Aorta (tissue), 5 donors: ENCODE measurements around the gene ASPHD1. TPM values are rescaled to one million over a fixed set of nuclear protein-coding genes. Genes with fewer than 3 reads are reported as not detected.

Source experiments
- ATAC-seq: fragments of 200-7000 bp; cut with Tn5 transposase; one replicate; pipeline ENCODE4 v1.9.1; 2022; ENCODE audit warnings: moderate library complexity; ENCODE audit not compliant: low FRiP score
- DNase-seq, 2 donors: peaks; one replicate each; pipeline ENCODE4 v3.0.0-alpha.2; 2020
- H3K27ac ChIP-seq, 2 donors: one replicate each; pipeline ENCODE4 v1.5.1; 2013; ENCODE audit warnings: low read length in 2 of 2, mild to moderate bottlenecking in 2 of 2, moderate library complexity in 2 of 2, control low read depth in 1 of 2, inconsistent platforms in 1 of 2, low read depth in 1 of 2
- H3K27me3 ChIP-seq, 2 donors: one replicate each; pipeline ENCODE4 v1.6.1; 2013; ENCODE audit warnings: control low read depth in 1 of 2, low read length in 1 of 2, mild to moderate bottlenecking in 1 of 2, moderate library complexity in 1 of 2; ENCODE audit not compliant: insufficient read depth in 2 of 2, control insufficient read depth in 1 of 2
- H3K36me3 ChIP-seq, 2 donors: one replicate each; pipeline ENCODE4 v1.6.1; 2013; ENCODE audit warnings: control low read depth in 1 of 2, low read length in 1 of 2, mild to moderate bottlenecking in 1 of 2; ENCODE audit not compliant: insufficient read depth in 2 of 2, control insufficient read depth in 1 of 2
- H3K4me1 ChIP-seq, 2 donors: one replicate each; pipeline ENCODE4 v1.6.1; 2013; ENCODE audit warnings: low read length in 2 of 2, control low read depth in 1 of 2, mild to moderate bottlenecking in 1 of 2, moderate library complexity in 1 of 2; ENCODE audit not compliant: insufficient read depth in 2 of 2, control insufficient read depth in 1 of 2
- H3K4me3 ChIP-seq, 2 donors: one replicate each; pipeline ENCODE4 v1.5.1; 2013; ENCODE audit warnings: low read length in 2 of 2, control low read depth in 1 of 2, mild to moderate bottlenecking in 1 of 2
- H3K9me3 ChIP-seq: one replicate; pipeline ENCODE4 v1.6.1; 2013; ENCODE audit warnings: mild to moderate bottlenecking, low read length; ENCODE audit not compliant: control insufficient read depth
- WGBS, 2 donors: extraction: QIAGEN DNeasy Blood & Tissue Kit; methylation state at CpG; one replicate each; pipeline ENCODE4 v1.1.7; 2013; 5-methylcytosine and 5-hydroxymethylcytosine counted together
- intact Hi-C, 2 donors: fragments of 100-400 bp; cut with DNase I; formaldehyde crosslinking; loops; one replicate each; pipeline versions ENCODE4 v1.14.2 to v1.15.0; 2022
- long read RNA-seq, 2 donors: library from polyadenylated mRNA; unstranded; transcript quantifications; one replicate each; pipeline ENCODE4 v2.0.0, GENCODE V29; 2020 to 2021
- polyA plus RNA-seq, 2 donors: library from polyadenylated mRNA; stranded (reverse); fragments of 200-250 nt; gene quantifications; one replicate each; pipeline ENCODE4 v1.2.3, GENCODE V29; 2013
- total RNA-seq, 2 donors: library from RNA; stranded (reverse); fragmentation: NEBNext Ultra II Directional; extraction: Animal tissue kit (Norgen Biotek cat#: 25700); gene quantifications; one replicate each; pipeline ENCODE4 v1.2.1, GENCODE V29; 2021
- donor health status: healthy with polysubstance abuse.
- donor health status: Bipolar disorder and iron deficiency.
- donor health status: DM: no; HTN: no; CAD: no.
- donor health status: DM: no; HTN: no; CAD: no.
- donor health status: DM: yes; HTN: yes; CAD: no.

Gene ASPHD1, protein sequence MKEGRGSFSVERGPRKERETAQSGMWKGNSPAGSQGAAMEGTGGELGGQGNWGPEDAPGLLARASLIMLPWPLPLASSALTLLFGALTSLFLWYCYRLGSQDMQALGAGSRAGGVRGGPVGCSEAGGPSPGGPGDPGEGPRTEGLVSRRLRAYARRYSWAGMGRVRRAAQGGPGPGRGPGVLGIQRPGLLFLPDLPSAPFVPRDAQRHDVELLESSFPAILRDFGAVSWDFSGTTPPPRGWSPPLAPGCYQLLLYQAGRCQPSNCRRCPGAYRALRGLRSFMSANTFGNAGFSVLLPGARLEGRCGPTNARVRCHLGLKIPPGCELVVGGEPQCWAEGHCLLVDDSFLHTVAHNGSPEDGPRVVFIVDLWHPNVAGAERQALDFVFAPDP
- total RNA-seq (under 1 TPM; 0.39 to 0.48 TPM), polyA plus RNA-seq (under 1 TPM in 1 of 2 donors, not detected in 1; 0.46 TPM)
- long read RNA-seq, donor 1, partial matches to known transcripts, result 0 of 4 reads
- long read RNA-seq, donor 1, other reads (novel, unspliced or antisense), result 3 of 4 reads
- long read RNA-seq, donor 2, partial matches to known transcripts, result 0 of 4 reads
- long read RNA-seq, donor 2, other reads (novel, unspliced or antisense), result 4 of 4 reads

DNA sequence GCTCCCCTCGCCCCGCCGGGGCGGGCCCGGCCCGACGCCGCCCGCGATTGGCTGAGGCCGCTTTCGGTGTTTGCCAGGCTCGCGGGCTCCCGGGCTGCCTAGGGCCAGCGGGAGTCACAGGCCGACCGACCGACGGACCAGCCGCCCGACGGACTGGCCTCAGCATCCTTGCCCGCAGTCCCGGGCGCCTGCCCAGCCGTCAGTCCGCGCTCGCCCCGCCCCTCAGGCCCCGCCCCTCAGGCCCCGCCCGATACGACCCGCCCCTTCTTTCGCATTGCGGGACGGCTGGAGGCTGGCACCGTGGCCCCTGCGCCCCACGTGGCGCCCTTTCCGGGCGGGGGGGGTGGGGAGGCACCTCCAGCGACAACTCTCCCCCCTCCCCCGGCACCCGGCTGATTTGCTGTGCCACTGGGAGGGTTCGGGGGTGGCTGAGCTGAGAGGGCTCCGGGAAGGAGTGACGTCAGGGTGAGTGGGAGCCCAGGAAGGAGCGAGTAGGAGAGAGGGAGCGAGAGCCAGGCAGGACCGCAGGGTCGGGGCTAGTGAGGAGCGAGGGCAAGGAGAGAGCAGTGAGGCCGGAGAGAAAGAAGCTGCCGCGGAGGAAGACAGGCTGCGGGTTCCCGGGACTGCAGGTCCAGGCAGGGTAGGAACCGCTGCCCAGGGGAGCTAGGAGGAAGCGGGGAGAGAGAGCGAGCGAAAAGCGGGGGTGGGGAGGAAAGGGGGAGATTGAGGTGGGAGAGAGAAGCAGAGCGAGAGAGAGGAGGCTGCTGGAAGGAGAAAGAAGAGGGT is at the start of gene ASPHD1:
ASPHD1 (plus strand) TSS at position 387 of the 786 bp plus-strand sequence. CDS start 484 bp downstream, outside the sequence.
- WGBS, 2 donors, result 0 to 1% methylated on average over 37 to 67 of the region's 67 CpGs
- Histone ChIP-seq H3K9me3 (no peaks in the 10 kb centered on the region), H3K27ac (no peak within 1 kb of the TSS), H3K4me1 (no peaks in the 10 kb centered on the region), H3K4me3 (peak within 1 kb of the TSS; percentile 6 to 72), H3K27me3 (no peaks in the 10 kb centered on the region), H3K36me3 (no peaks in the 10 kb centered on the region)
- peak; percentile 87 for ATAC-seq
- intact Hi-C loops, result no loop called here
- peak; percentile 78 to 88 for DNase-seq

DNA sequence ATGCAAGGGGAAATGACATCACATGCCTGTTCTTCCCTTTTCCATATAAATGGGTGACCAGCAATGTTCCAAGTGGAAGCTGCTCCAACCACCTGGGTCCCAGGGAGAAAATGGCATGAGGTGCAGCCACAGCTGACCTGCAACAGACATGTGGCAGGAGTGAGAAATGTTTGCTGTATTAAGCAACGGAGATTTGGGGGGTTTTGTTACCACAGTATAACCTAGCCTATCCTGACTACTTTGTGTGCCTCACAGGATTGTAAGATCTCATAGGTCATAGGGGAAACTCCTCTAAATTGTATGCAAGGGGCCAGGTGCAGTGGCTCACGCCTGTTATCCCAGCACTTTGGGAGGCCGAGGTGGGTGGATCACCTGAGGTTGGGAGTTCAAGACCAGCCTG is 49.3 kb upstream of the ASPHD1 start:
- Histone ChIP-seq H3K27ac (no peak overlapping the region), H3K4me3 (no peak overlapping the region), H3K9me3 (no peaks in the 10 kb centered on the region), H3K4me1 (no peaks in the 10 kb centered on the region), H3K27me3 (no peaks in the 10 kb centered on the region), H3K36me3 (peaks cover 2 to 5% of the 10 kb centered on the region in 2 donors)
- WGBS, 2 donors, result 88% methylated on average over 3 of the region's 3 CpGs
- DNase-seq (no peak), ATAC-seq (no peak)
- intact Hi-C loops, result no loop called here

DNA sequence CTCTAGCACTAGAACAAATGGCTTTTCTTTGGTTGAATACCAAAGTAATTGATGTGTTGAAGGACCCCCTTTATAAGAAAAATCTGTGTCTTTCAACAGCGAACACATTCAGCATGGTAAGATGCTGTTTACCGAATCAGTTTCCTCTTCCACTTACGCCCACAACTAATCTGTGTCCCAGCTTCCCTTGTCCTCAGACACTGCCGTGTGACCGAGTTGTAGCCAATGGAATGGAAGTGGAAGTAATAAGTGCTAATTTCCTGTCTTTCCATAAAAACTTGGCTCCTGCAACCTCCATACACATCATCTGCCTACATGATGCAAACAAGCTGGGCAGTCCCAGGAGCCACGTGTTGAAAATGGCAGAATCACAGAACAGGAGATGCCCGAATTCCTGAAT is 47.6 kb upstream of the ASPHD1 start:
- ATAC-seq, result no peak
- WGBS, 2 donors, result 83 to 84% methylated on average over 7 of the region's 7 CpGs
- intact Hi-C loops, result no loop called here
- no peak overlapping the region for H3K4me3 ChIP-seq
- H3K9me3 ChIP-seq, result no peaks in the 10 kb centered on the region
- H3K27ac ChIP-seq, result no peak overlapping the region
- DNase-seq, result no peak
- no peaks in the 10 kb centered on the region for H3K4me1 ChIP-seq
- H3K27me3 ChIP-seq, result no peaks in the 10 kb centered on the region
- H3K36me3 ChIP-seq, result no peaks in the 10 kb centered on the region

DNA sequence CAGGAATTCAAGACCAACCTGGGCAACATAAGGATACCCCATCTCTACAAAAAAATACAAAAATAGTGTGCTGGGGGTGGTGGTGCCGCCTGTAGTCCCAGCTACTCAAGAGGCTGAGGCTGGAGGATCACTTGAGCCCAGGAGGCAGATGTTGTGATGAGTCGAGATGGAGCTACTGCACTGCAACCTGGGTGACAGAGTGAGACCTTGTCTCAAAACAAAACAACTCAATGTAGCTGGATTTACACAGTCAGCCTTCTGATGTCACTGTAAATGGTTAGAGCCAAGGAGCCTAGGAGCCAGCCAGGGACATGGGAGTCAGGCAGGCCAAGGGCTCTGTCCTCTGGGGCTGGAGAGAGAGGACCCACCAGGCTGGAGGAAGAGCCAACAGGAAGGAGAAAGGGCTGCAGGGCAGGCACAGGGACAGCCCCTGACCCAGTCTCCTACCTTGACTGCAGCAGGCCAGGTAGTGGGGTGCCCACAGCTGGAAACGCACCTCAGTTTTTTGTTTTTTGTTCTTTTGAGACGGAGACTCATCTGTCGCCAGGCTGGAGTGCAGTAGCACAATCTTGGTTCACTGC is 45.7 kb upstream of the ASPHD1 start:
- ATAC-seq (no peak), DNase-seq (no peak)
- Histone ChIP-seq H3K4me3 (no peak overlapping the region), H3K27ac (no peak overlapping the region), H3K36me3 (no peaks in the 10 kb centered on the region), H3K27me3 (no peaks in the 10 kb centered on the region), H3K4me1 (peaks cover 0 to 2% of the 10 kb centered on the region in 2 donors), H3K9me3 (no peaks in the 10 kb centered on the region)
- intact Hi-C loops, result no loop called here
- 81 to 86% methylated on average over 5 of the region's 5 CpGs for WGBS, 2 donors

DNA sequence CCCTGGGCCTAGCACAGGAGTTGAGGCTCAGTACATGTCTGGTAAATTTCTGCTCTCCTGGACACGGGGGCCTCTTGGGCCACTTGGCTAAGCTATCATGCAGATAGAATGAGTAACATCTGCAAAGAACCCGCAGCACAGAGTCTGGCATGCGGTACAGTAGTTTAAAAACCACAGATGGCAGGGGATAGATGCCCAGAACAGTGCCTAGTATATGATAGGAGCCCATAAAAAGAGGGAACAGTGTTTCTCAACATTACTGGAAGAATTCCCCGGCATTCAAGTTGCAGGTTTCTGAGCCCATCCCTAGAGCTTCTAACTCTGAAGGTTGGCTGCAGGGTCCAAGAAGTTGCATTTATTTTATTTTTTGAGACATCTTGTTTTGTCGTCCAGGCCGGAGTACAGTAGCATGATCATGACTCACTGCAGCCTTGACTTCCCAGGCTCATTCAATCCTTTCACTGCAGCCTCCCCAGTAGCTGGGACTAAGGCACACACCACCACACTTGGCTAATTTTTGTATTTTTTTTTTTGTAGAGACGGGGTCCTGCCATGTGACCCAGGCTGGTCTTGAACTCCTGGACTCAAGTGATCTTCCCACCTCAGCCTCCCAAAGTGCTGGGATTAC is 43.0 kb upstream of the ASPHD1 start:
- no peaks in the 10 kb centered on the region for H3K27me3 ChIP-seq
- no peak for ATAC-seq
- no peak for DNase-seq
- no peaks in the 10 kb centered on the region for H3K36me3 ChIP-seq
- no peaks in the 10 kb centered on the region for H3K9me3 ChIP-seq
- intact Hi-C loops, result no loop called here
- no peak overlapping the region for H3K4me3 ChIP-seq
- H3K27ac ChIP-seq, result no peak overlapping the region
- 71 to 76% methylated on average over 7 of the region's 7 CpGs for WGBS, 2 donors
- H3K4me1 ChIP-seq, result peaks cover 0 to 2% of the 10 kb centered on the region in 2 donors

DNA sequence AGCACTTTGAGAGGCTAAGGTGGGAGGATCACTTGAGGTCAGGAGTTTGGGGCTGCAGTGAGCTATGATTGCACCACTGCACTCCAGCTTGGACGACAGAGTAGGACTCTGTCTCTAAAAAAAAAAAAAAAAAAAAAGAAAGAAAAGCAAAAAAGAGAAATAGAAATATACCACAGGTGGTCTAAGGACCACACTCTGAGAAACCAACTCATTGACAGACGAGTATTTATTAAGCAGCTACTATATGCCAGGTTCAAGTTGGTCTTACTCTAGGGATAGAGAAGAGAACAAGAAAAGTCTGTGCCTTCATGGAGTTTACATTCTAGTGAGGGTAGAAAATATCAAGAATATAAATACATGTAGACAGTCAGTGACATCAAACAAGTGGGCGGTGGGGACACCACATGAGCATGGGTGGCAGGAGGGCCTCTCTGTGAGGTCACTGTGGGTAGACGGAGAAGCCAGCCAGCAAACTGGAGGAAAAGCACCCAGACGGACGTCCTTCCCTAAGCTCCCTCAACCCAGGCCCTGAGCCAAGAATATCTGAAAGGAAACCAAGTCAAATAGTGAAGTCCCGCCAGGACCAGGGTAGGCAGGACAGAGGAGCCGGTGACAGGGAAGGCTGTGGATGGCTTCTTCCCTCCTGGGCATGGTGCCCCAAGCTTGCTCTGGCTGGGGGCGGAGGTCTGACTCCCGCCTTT is 42.0 kb upstream of the ASPHD1 start:
- no peaks in the 10 kb centered on the region for H3K9me3 ChIP-seq
- ATAC-seq, result peak; percentile 13
- peaks cover 0 to 2% of the 10 kb centered on the region in 2 donors for H3K4me1 ChIP-seq
- intact Hi-C loops, result no loop called here
- H3K36me3 ChIP-seq, result no peaks in the 10 kb centered on the region
- WGBS, 2 donors, result 6 to 8% methylated on average over 10 of the region's 10 CpGs
- DNase-seq, result peak in 1 of 2 donors; percentile 66
- H3K4me3 ChIP-seq, result no peak overlapping the region
- H3K27me3 ChIP-seq, result no peaks in the 10 kb centered on the region
- peak overlapping the region in 1 of 2 donors; percentile 31 for H3K27ac ChIP-seq

DNA sequence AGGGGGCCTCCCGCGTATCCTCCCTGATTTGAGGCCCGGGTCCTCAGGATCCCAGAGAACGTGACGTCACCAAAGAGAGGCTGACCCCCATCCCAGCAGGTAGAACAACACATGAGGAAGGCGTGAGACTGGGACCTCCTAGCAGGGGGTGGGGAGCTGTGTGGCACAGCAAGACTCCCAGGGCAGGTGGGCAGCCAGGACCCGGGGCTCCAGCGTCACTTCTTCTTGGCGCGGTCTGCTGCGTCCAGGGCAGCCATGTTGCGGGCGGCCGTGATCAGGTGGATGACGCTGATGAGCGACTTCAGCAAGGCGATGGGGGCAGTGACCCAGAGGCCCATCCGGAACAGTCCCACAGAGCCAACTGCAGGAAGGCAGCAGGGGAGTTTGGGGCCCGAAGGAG is 41.3 kb upstream of the ASPHD1 start:
- Histone ChIP-seq H3K9me3 (no peaks in the 10 kb centered on the region), H3K27ac (peak overlapping the region in 1 of 2 donors; percentile 31), H3K36me3 (no peaks in the 10 kb centered on the region), H3K4me1 (peaks cover 0 to 2% of the 10 kb centered on the region in 2 donors), H3K4me3 (no peak overlapping the region), H3K27me3 (no peaks in the 10 kb centered on the region)
- ATAC-seq, result no peak
- 59 to 63% methylated on average over 18 to 19 of the region's 19 CpGs for WGBS, 2 donors
- no peak for DNase-seq
- intact Hi-C loops, result no loop called here
